Gastrocnemius medialis (tissue), 4 donors: ENCODE measurements around the gene RIMBP2.

Experiments used
- CTCF ChIP-seq, 5 experiments: fragments of 450-650 bp in 3 of 5; fragments of 200-600 bp in 2 of 5; sonication (generic) in 2 of 5; IDR thresholded peaks in 4 of 5; conservative IDR thresholded peaks in 1 of 5; 1 replicate in 4 of 5; 2 replicates in 1 of 5; pipeline ENCODE4 v1.5.1; 2016 to 2019; ENCODE audit warnings: antibody characterized with exemption in 5 of 5, mild to moderate bottlenecking in 3 of 5, moderate library complexity in 3 of 5
- POLR2A ChIP-seq, 2 donors: fragments of 450-650 bp; IDR thresholded peaks; one replicate each; pipeline ENCODE4 v1.6.1; 2017; ENCODE audit warnings: antibody characterized with exemption in 2 of 2, mild to moderate bottlenecking in 2 of 2, moderate library complexity in 2 of 2

DNA sequence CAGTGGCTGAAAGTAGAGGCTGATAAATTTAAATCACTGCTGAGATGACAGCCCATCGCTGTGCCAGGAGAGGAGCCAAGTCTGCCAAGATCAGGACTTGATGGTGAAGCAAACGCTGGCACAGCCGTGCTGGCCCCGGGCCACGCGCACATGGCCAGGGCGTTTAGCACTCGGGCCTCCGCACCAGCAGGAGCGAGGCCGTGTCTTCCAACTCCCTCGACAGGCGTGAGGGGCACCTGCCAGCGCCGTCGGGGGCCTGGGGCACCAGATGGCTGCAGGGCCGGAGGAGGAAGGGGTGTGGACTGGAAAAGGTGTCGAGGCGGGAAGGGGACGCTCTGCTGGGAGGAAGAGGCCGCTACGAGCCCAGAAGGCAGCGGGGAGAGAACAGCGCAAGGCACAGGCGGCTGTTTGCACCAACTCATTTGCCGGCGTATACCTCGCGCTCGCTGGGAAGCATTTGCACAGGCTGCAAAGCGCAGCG, 29.5 kb downstream of the RIMBP2 start:
- TF ChIP-seq CTCF (IDR thresholded peaks at IDR 0.05 in 4 of 5, conservative IDR thresholded peaks at IDR 0.05 in 1 of 5) (no peak), POLR2A (IDR thresholded peaks at IDR 0.05) (no peak)
